Embryonic facial prominence (tissue), 1 donor: ENCODE results near the gene EIF1AD.
"Not testable (repeated sequence)": the region's sequence is repeated elsewhere in the genome, so short reads cannot be mapped to it uniquely, and the experiment has no call there.

Experiments
- DNase-seq: peaks from one replicate; pipeline ENCODE4 v3.0.0-alpha.2; 2016; ENCODE audit errors: extremely low spot score

The EIF1AD gene

DNA sequence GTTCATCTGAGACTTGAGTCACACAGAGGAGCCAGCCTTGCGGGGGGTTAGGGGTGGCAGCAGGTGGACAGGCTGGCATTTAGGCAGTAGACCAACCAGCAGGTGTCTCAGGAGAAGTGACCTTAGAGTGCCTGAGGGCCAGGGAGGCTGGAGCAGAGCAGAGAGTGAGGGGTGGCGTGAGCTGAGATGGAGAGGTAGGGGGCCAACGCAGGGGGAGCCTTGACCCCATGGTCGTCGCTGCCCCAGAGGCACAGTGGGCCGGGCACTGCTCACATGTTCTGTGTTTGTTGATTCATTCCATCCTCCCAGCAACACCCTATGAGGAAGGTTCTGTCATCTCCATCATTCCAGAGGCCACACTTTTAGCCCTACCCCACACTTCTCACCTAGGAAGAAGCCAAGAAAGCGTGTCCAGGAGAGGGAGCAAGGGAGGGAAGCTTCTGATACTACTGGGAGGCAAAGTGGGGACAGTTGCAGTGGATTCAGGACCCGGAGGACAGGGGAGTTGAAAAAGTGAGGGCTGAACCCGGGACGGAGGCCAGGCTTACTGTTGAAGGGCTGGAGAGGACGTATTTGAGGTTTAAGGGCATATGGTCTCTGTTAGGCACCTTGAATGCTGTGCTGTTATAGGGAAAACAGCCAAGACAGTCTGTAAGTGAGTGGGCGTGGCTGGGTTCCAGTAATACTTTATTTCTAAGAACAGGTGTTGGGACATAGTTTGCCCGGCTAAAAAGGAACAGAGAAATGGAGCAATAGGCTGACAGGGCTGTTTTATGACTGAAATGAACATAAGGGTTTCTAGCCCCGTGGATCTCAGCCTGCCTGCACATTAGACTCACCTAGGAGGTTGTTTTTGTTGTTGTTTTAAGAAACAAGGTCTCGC lies 33.1 kb downstream of the EIF1AD start:
- DNase-seq = no peak

DNA sequence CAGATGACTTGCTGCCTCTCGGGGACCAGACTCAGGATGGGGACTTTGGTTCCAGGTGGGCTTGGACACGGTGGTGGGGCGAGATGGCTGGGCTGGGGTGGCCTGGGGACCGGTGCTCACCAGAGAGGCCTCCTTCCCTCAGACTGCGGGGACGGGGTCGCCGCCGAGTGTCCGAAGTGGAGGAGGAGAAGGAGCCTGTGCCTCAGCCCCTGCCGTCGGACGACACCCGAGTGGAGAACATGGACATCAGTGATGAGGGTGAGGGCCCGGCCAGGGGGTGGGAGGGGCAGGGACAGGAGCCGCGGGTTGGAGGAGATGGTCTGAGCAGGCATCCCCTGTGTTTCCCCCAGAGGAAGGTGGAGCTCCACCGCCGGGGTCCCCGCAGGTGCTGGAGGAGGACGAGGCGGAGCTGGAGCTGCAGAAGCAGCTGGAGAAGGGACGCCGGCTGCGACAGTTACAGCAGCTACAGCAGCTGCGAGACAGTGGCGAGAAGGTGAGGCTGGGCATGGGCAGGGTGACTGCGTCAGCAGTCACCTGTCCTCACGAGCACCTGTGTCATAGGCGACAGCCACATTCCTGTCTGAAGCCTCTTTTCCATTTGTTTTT lies 34.5 kb downstream of the EIF1AD start:
- DNase-seq = no peak

- no peak for DNase-seq
Observed at GRCh38 chr11:65965986-65966762, 35.8 kb downstream of the EIF1AD start.

DNA sequence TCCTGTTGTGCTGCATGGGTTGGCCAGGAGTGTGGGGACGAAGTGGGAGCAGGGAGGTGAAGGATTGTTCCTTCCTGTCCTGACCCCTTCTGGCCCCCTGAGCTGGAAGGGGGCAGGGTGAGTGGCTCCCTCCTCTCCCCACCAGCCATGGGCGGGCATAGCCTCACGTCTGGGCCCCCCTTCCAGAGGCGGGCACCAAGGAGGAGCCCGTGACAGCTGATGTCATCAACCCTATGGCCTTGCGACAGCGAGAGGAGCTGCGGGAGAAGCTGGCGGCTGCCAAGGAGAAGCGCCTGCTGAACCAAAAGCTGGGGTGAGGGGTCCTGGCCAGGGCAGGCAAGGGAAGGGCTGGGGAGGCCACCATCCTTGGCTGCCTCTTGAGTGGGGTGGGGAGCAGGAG lies 37.1 kb downstream of the EIF1AD start:
- no peak for DNase-seq

DNA sequence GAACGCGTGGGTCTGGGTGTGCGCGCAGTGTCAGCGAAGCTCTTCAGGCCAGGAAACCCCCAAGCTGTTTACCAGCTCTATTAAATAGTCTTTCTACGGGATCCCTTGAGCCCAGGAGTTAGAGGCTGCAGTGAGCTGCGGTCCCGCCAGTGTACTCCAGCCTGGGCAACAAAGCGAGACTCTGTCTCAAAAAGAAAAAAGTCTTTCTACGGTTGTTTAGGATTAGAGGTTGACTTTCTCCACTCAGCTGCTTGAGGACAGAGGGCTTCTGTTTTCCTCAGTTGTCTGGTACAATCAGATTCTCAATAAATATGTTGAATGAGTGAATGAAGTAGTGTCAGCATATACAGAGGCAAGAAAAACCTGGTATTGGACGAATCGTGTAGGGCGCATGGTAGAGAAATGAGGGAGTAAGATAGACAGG lies 39.8 kb downstream of the EIF1AD start:
- DNase-seq = no peak

DNA sequence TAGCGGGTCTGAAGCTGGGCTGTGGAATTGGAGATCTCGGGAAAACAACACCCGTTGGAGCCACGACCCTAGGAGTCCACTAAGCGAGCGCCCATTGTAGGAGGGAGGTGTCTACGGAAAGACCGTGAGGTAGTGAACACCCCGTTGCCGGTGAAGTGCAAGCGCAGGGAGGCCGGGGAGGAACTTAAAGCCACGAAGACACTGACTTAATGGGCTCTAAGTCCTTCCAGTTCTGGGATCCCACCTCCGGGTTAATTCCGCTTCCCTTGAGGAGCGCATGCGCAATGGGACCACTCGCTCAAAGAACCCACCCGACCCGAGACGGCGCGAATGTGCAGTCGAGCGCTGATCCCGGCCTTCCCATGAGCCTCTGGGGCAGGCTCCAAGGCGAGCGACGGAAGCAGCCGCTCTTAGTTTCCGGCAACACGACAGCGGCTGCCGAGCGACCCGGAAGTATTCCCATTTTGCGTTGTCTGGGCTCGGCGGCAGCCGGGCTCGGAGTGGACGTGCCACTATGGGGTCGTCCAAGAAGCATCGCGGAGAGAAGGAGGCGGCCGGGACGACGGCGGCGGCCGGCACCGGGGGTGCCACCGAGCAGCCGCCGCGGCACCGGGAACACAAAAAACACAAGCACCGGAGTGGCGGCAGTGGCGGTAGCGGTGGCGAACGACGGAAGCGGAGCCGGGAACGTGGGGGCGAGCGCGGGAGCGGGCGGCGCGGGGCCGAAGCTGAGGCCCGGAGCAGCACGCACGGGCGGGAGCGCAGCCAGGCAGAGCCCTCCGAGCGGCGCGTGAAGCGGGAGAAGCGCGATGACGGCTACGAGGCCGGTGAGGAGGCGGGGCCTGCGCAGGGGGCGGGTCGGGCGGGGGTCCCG lies 40.5 kb downstream of the EIF1AD start, which contains the start of gene SART1:
SART1 (plus strand) TSS at position 468 of the 874 bp plus-strand sequence; CDS start at position 515, 47 bp downstream.
- peak; percentile 98 for DNase-seq

GRCh38 chr11:65960824-65961266 lies 41.1 kb downstream of the EIF1AD start:
- no peak for DNase-seq

GRCh38 chr11:65958774-65959420 lies 43.1 kb downstream of the EIF1AD start:
- DNase-seq = no peak

- no peak for DNase-seq
Observed at GRCh38 chr11:65958291-65958690, 43.7 kb downstream of the EIF1AD start.

DNA sequence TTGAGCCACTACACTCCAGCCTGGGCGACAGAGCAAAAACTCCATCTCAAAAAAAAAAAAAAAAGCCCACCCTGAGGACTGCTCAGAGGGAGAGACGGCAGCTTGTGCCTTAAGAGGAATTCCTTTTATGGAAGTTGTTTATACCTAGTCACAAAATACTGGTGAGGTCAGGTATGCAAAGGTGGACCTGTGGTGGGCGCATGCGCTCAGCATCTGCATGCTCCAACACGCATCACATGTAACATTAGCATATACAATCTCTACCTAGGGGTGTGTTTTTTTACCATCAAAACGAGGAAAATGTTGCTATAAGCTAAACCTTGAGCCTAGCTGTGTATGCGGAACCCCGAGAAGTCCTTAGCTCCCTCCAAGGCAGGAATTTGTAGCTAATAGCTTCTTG lies 47.2 kb downstream of the EIF1AD start:
- DNase-seq = no peak

DNA sequence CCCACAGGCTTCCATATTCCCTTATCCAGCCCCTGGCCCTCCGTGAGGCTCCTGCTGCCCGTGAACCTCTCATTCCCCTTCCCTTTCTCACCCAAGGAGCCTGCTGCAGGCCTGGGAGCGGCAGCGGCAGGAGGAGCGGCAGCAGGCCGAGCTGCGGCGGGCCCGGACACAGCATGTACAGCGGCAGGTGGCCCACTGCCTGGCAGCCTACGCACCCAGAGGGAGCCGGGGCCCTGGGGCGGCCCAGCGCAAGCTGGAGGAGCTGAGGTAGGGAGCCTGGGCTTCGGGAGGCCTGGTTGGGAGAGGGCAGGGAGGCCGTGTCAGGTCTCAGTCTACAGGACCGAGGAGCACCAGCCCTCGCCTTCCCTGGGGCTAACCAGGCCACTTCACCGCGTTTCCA lies 48.5 kb downstream of the EIF1AD start:
- no peak for DNase-seq

- no peak for DNase-seq
Observed at GRCh38 chr11:65952052-65952521, 49.9 kb downstream of the EIF1AD start.

- DNase-seq = not testable (repeated sequence)
Observed at GRCh38 chr11:65951641-65952040, 50.3 kb downstream of the EIF1AD start.

GRCh38 chr11:65950711-65951110 lies 51.2 kb downstream of the EIF1AD start:
- not testable (repeated sequence) for DNase-seq

DNA sequence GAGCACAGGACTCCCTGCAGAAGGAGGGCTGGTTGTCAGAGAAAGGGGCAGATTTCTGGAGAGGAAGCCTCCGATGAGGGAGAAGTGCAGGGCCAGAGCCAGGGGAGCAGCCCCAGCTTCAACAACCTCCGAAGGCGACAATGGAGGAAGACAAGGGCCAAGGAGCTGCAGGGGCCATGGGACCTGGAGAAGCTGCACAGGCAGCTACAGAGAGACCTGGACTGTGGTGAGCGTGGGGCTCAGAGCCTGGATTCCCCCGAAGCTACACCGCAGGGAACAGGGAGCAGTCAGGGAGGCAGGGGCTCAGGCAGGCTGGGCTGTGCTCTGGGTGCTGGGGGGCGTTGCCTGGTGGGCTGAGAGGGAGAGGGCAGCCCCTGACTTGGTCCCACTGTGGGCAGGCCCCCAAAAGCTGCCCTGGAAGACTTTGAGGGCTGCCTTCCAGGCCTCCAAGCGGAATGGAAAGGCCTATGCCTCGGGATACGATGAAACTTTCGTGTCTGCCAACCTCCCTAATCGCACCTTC lies 54.3 kb downstream of the EIF1AD start:
- no peak for DNase-seq

DNA sequence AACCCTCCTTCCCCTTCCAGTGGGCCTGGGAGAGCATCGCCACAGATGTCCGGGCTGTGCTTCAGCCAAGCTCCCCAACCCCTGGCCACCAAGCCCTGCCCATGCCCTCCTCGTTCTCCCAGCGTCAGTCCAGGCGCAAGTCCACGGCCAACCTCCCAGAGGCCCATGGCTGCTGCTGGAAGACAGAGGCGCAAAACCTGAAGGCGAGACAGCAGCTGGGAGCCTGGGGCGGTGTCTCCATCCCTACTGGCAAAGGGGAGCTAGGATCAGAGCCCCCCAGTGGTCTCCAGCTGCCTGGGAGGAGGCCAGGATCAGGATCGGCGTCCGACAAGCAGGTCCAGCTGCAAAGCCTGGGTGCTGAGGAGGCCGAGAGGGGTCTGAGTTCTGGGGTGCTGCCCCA lies 54.8 kb downstream of the EIF1AD start:
- DNase-seq = no peak

GRCh38 chr11:65946655-65947054 lies 55.3 kb downstream of the EIF1AD start:
- no peak for DNase-seq
